GM18861 (cell line): ENCODE results near the gene SFT2D3.

ENCODE experiments used
- ATAC-seq: cut with Tn5 transposase; IDR thresholded peaks from one replicate; pipeline ENCODE4 v1.9.1; 2021; ENCODE audit not compliant: unreplicated experiment

SFT2D3 gene

DNA sequence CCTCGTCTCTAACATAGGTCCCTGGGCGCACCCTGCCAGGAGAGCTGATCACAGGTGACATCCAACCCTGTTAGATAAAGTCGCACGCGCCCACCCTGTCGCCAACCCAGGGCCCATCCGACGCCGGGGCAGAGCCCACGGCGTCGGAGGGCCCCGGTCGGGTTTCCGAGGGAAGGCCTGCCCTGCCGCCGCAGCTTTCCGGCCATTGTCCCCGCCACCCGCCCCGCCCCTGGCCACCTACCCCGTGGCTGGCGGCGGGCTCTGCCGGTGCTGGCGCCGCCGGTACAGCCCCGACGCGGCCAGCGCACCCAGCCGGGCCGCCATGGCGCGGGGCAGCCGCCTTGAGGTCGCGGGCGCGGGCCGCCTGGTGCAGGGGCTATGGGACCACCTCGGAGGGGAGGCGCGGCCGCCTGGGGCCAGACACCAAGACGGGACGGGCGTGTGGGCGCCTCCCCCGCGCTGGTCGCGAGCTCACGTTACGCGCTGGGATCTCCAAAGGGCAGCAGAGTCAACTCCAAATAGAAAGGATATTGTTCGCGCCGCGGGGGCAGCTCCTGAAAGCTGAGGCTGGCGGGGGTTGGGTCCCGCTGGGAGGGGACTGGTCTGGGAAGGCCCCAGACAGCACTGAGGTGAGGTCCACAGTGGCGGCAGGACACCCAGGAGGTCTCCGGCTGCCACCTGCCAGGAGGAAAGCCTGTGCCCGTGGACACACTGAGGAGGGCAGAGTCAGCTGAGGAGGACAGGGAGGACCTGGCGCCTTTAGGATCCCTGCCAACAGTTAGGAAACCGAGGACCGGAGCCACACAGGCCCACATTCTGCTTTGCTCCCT lies 37.0 kb upstream of the SFT2D3 start:
- ATAC-seq = no peak

DNA sequence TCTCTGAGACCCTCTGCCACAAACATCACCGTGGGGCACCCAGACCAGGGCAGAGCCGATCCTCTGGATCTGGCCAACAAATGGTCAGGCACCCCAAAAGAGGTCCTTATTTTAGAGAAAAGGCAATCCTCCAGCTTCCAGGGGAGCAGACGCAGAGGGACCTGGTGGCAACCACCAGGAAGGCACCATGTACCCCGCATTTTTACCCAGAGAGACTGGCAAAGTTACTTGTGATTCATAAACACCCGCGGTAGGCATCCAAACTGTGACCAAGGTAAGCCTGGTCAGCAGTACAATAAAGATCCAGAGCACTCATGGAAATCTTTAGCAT lies 36.4 kb upstream of the SFT2D3 start:
- no peak for ATAC-seq

DNA sequence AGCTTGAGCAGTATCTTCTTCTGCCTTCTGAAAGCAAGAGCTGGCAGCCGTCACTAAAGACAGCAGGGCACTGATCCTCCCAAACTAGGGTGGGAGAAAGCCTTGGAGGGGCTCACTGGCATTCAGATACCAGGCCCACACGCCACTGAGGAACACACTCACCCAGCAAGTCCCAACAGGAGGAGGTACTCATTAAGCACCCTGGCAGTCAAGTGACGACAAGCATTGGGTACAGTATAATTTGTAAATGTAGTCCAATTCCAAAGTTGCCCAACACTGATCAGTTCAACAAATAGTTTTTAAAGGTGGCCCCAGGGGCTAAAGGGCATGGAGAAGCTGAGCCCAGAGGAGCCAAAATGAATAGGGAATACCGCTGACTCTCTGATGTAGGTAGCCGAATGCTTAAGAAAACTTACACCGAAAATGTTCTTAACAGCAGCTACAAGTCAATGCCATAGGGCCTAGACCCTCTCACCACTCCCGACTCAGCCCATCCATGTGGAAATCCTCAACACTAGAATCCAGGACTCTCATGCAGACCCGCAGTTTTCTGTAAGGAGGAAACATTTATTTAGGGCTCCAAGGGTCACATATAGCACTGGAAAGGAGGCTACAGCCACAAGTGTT lies 35.9 kb upstream of the SFT2D3 start:
- ATAC-seq = no peak

DNA sequence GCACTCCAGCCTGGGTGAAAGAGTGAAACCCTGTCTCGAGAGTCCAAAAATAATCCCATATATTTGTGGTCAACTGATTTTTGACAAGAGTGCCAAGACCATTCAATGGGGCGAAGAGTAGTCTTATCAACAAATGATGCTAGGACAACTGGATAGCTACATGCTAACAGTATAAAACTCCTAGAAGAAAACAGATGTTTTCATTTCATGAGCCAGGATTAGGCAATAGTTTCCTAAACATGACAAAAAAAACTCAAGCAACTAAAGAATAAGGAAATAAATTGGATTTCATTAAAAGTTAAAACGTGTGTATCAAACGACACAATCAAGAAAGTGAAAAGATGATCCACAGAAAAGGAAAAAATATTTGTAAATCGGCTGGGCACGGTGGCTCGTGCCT lies 32.2 kb upstream of the SFT2D3 start:
- no peak for ATAC-seq

DNA sequence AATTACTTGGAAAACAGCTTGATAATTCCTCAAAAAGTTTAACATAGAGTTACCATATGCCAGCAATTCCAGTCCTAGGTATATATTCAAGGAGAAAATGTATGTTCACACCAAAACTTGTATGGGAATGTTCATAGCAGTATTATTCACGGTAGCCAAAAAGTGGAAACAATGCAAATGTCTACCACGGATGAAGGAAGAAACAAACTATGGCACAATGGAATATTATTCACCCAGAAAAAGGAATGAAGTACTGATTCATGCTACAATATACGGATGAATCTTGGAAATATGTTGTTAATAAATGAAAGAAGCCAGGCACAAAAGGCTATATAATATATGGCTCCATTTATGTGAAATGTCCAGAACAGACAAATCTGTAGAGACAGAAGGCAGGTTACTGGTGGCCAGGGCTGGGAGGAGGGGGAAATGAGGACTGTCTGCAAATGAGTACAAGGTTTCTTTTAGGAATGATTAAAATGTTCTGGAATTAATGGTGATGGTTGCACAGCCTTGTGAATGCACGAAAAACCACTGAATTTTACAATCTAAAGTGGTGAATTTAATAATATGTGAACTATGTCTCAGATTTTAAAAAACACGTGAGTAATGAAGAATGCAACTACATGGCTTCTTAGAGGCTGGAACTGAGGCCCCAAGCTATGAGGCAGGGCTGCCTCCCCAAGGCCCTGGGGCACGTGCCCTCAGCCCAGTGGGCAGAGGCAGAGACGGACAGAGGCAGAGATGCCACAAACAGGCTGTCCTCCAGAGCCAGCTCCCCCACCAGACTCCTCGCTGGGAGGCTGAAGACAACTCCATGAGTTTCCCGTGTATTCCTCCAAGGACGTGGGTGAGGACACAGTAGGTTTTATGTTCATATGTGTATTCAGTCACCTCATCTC lies 31.0 kb upstream of the SFT2D3 start:
- no peak for ATAC-seq

DNA sequence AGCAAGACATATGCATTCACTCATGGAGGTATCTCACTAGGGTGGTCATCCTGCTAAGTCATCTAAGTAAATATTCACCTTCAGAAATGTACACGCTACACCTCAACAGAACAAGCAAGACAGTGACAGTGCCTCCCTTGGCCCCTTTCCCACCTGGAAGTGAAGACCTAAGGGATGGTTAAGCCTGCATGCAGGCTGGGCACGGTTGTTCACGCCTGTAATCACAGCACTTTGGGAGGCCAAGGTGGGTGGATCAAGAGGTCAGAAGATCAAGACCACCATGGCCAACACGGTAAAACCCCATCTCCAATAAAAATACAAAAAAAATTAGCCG lies 30.4 kb upstream of the SFT2D3 start:
- ATAC-seq = no peak

DNA sequence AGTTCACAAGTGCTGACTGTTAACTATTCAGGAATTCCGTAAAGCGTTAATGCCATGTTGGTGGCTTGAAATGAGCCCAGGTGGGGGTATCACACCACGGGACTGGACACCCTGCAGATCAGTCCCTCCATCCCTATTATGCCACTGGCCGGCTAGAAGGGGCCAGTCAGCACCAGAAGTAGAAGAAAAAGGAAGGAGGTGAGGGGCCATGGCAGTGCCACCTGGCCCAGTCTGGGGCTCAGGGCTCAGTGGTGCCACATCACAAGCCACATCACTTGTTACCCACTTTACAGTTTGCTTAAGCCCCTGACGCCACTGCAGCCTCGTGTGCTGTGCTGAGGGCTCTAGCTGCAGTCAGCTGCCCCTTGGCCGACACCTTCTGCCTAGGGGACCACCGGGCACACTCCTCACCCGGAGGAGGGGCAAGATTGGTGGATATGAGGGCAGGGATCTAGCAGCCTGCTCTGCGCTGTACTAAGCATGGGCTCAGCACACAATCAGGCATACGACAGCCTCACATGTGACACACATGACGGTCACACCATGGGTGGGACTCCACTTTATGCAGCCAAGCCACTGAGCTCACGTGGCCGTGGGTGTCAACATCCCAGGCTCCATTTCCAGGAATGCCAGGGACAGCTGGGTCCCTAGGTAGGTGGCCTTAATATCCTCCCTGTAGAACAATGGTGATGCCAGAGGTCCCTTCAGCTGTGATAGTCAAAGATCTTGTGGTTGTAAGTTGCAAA lies 29.6 kb upstream of the SFT2D3 start:
- no peak for ATAC-seq

DNA sequence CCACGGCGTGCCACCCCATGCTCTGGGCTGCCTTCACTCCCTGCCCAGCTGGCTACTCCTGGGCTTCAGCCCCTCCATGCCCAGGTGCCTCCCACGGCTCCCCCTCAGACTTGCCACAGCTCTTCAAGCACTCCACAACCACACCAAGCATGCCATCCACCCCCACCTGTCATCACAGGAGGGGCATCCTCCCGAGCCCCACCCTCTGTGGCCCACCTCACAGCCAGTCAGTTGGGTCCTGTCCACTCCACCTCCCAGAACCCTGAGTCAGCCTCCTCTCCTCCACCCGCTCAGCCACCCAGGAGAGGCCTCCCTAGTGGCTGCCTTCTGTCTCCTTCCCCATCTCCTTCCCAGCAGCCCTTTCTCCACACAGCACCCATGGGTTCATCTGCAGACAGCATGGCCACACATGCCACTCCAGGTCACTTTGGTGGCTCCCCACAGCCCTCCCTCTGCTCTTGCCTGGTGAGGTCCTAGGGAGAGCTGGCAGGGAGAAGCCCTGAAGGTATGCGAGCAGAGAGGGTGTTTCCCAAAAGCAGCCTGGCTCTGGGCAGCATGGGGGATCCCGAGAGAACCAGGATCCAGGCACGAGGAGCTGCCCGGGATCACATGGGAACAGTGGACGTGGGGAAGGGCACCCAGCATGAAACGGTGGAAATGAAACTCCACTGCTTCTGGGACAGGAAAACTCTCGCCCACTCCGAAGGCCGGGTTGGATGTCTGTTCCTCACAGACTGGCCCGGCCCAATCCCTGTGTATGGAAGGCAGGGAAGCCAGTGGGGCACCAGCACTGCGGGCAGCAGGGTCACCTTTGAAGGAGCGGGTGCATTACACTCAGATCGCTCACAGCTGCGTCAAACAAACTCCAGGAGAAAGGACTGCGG lies 28.7 kb upstream of the SFT2D3 start:
- ATAC-seq = no peak

DNA sequence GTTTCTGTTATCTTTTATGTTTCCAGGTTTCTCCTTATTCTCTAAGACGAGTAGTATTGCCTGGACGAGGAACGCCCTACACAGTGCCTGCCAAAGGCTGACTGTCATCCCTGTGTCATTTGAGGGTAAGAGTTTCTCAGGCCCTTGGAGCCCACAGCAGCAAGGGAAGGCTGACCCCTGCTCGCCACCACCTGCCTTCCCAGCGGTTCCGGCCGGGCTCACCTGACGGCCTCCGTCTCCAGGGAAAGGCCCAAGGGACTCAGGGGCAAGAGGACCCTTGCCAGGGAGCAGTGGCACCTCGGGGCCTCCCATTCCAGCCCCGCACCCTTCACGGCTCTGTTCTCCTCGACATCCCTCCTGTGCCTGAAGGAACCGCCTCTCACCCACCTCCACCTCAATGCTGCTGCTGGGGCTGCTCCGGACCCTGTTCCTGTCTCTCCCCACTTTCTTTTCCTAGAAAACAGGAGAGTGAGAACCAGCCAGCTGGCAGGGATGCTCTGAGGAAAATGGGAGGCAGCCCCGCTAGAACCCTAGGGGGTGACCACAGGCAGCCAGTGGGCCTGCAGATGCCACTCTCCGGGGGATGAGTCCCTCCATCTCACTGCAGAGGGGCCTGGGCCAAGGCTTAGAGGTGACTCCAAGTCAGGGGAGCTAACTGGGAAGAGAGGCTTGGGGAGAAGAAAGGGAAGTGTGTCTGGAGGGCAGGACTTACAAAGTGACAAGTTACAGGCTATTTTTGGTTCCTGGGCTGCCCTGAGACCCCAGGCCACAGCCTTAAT lies 27.8 kb upstream of the SFT2D3 start:
- ATAC-seq = no peak

DNA sequence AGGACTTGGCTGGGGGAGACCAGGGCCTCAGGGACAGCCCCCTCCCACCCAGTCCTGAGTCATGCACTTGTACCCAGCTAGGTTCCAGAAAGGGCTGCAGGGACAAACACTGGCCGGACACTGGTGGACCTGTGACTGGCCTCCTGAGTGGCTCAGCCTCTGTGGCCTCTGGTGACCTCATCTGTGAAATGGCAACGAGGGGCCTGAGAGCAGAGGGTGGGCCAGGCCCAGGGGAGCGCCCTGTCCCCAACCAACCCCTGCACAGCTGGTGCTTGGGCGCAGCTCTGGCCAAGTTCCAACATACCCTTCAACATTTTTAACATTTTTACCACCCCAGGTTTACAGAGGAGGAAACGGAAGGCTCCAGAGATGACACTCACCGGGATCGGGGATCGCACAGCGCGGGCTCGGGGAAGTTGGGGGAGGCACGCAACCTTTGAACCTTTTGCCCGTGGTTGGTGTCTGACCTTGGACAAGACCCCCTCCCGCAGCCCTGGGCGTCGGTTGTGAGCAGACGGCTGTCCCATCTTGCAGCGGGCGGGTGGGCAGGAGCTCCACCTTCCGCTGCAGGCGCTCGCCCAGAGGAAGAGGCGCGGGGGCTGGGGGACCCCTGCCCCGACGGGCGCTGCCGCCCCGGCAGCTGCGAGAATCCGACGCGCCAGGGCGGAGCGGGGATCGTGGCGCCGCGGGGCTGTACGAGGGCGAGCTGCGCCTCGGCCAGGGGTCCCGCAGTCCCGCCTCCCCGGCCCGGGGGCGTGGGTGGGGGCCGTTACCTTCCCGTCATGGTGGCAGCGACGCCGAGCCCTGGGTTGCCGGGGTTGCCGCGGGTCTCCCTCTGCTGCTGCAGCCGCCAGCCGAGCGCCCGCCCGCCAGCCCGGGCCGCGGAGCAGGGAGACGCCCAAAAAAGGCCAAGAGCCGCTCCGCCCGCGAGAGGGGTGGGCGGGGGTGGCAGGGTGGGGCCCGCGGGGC lies 26.8 kb upstream of the SFT2D3 start:
- no peak for ATAC-seq

DNA sequence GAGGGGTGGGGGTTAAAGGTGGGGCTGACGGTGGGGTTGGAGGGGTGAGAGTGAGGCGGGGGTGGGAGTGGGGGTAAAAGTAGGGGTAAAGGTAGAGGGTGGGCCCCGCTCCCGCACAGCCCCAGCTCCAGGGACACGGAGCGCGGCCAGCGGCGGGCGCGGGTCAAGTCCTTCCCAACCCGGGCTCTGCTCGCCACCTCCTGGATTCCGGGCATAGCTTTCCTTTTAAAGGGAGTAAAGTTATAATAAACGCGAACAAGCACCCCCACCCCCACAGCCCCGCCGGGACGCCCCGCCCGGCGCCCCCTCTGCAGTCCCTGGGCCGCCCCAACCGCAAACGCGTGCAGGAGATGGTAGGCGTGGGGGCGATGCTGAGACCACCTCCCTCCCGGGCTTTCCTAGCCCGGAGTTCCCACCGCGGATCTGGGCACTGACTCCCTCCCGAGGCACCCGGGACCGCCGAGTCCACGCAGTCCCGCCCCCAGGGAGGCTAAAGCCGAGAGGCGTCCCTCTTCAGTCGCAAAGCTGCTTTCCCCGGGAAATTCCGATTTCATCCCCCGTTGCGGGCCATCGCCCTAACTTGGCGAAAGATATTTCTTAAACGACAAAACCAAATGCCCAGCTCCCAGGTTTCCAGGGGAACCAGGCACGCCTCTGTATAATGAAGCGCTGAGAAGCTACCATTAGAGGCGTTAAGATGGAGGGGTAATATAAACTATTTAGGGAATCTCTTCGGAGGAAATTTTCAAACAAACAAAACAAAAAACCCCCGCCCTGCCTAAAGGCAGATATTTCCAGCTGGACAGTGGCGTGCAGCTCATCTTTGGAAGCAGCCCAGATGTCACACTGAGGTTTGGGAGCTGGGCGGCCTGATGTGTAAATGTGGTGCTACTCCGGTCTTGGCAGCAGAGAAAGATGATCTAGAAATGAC lies 25.7 kb upstream of the SFT2D3 start, which contains the start of gene LIMS2:
TSS of gene LIMS2 (minus strand) at position 200 of the 931 bp plus-strand sequence. CDS start 506 bp downstream, outside the sequence.
- no peak for ATAC-seq

DNA sequence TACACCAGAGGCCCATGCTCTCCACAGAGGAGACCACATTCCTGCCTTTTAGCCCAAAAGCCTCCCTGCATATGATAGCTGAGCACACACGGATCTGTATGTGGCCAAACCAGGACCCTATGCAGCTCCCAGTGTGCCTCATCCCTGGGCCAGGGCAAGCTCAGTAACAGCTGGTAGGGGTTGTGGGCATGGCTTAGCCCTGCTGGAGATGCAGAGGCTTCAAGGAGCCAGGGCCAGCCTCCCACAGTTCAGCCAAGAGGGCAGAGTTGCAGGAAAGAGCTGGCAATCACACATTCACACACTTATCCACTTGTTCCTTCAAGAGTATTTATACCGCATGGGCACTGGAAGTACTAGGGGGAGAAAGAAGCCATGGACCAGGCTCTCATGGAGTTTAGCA lies 24.4 kb upstream of the SFT2D3 start:
- no peak for ATAC-seq

DNA sequence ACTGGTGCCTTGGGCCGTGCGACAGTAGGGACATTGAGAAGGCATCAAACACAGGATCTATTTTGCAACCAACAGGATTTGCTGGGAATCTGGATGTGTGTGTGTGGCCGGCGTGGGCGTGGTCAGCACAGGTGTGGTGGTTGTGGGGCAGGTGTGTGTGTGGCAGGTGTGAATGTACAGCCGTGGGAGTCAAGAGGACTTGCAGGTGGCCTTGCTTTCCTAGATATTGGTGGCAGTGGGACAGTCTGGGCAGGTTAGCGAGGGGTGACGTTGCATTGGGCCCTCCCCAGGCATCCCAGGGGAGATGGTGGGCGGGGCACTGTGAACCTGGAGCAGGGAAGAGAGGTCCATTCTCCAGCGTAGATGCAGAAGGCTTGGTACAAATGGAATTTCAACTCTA lies 22.8 kb upstream of the SFT2D3 start:
- no peak for ATAC-seq

DNA sequence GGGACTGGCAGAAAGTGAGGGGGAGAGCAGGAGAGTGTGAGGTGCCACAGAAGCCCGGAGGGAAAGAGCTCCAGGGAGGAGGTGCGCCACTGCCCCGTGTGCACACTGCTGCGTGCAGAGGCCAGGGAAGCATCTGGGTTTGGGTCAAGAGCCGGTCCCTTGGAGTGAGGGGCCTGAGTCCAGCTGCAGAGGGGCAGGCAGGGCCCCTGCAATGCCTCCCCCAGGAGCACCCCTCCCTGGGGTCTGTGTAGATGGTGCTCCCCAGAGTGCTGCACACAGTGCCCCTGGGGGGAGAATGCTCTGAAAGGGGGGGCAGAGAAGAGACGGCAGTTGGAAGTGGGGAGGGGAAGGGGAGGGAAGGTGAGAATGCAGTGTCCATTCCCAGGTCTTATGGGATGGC lies 22.3 kb upstream of the SFT2D3 start:
- ATAC-seq = no peak

DNA sequence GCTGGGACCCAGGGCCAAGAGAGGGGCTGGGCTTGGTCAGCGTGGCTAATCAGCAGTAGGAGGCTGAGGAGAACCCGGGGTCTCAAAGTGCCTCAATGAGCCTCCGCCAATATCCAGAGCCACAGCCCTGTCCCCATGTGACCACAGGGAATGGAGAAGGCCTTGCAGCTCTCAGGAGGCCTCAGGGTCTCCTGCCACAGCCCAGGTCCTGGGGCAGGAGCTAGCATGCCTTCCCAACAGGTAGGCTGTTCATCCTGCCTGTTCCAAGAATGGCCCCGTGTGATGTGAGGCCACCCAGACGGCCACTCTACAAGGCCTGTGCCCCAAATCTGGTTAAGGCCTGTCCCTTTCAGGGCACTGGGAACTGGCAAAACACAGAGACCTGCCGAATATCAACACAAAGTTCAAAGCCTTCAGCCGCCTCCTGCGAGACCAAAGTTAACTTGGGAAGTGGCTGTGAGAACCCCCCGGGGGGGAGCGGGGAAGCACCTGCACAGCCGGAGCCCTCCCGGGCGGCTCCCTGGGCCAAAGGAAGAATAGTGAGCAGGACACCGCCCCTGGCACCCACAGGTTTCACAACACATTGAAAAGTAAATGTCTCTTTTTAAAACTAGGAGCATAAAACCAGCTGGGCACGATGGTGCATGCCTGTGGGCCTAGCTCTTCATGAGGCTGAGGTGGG lies 21.5 kb upstream of the SFT2D3 start:
- ATAC-seq = no peak

DNA sequence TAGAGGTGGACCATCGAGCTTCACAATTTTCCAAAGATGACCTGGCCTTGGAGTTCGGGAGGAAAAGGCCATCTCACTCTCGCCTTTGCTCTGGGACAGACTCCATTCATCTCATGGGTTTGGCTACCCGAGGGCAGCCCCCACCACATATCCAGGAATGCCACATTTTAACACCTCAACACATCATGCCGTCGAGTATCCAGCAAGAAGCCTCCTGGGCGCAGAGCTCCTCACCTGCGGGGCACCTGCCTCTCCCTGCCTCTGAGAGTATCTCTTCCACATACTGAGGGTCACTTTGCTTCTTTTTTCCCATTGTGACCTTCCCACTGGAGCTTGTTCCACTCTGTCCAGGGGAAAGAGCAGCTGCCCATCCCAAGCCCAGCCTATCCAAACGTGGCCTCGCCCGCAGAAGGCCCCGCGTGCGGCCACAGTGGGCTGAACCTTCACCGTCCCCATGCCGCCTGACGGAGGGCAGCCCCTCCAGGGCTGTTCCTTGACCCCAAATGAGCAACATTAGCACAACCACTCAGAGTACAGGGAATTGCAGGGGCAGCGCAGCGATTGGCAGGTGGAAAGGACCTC lies 20.5 kb upstream of the SFT2D3 start:
- ATAC-seq = no peak
